Amniotic stem cell (primary cell): ENCODE measurements around the gene PRKD2.
"Not testable (repeated sequence)": the region's sequence is repeated elsewhere in the genome, so short reads cannot be mapped to it uniquely, and the experiment has no call there.

Source experiments
- DNase-seq: peaks from one replicate; lab custom pipeline; 2025; lab: John Stamatoyannopoulos, UW

PRKD2 gene

GRCh38 chr19:46723471-46723870 is 6.6 kb upstream of the PRKD2 start:
- no peak for DNase-seq

GRCh38 chr19:46723023-46723461 is 6.1 kb upstream of the PRKD2 start:
- no peak for DNase-seq

GRCh38 chr19:46722421-46723022 is 5.6 kb upstream of the PRKD2 start:
- DNase-seq, result no peak

- no peak for DNase-seq
Observed at GRCh38 chr19:46722004-46722380, 5.1 kb upstream of the PRKD2 start.

- no peak for DNase-seq
Observed at GRCh38 chr19:46721269-46722003, 4.5 kb upstream of the PRKD2 start.

- no peak for DNase-seq
Observed at GRCh38 chr19:46720503-46721239, 3.8 kb upstream of the PRKD2 start.

- no peak for DNase-seq
Observed at GRCh38 chr19:46719629-46720502, 3.0 kb upstream of the PRKD2 start.

GRCh38 chr19:46718934-46719622 is 2.2 kb upstream of the PRKD2 start:
- no peak for DNase-seq

- no peak for DNase-seq
Observed at GRCh38 chr19:46718157-46718933, 1.4 kb upstream of the PRKD2 start.

- DNase-seq, result no peak
Observed at GRCh38 chr19:46717716-46718143, 816 bp upstream of the PRKD2 start.

GRCh38 chr19:46716672-46717033 is 261 bp downstream of the PRKD2 start:
- no peak for DNase-seq

- DNase-seq, result no peak
Observed at GRCh38 chr19:46715975-46716671, 791 bp downstream of the PRKD2 start.

GRCh38 chr19:46715620-46715974 is 1.3 kb downstream of the PRKD2 start:
- DNase-seq, result no peak

GRCh38 chr19:46714444-46715106 is 2.3 kb downstream of the PRKD2 start:
- no peak for DNase-seq

- DNase-seq, result peak; percentile 45
Observed at GRCh38 chr19:46713781-46714443, 3.0 kb downstream of the PRKD2 start.

- not testable (repeated sequence) for DNase-seq
Observed at GRCh38 chr19:46712768-46713338, 4.1 kb downstream of the PRKD2 start.

GRCh38 chr19:46710687-46711086 is 6.2 kb downstream of the PRKD2 start:
- DNase-seq, result no peak

GRCh38 chr19:46704379-46705076 is 12.4 kb downstream of the PRKD2 start:
- no peak for DNase-seq
